H1 (cell line): ENCODE measurements around the gene CD68. TPM values are rescaled to one million over a fixed set of nuclear protein-coding genes. Genes with fewer than 3 reads are reported as not detected.

ENCODE experiments used
- CTCF ChIA-PET: fragments of 300-600 bp; sonication (Branson Sonifier 250); formaldehyde crosslinking; loops from one replicate; lab custom pipeline; 2021; ENCODE audit not compliant: partially characterized antibody; lab: Charles Lee
- POLR2A ChIA-PET: fragments of 300-600 bp; sonication (Branson Sonifier 250); formaldehyde crosslinking; loops from one replicate; lab custom pipeline; 2021; ENCODE audit warnings: inconsistent platforms; ENCODE audit not compliant: partially characterized antibody; lab: Charles Lee
- DNase-seq, 2 experiments: peaks; one replicate each; pipeline versions ENCODE4 v3.0.0 to v3.0.0-alpha.2; 2010 to 2022; ENCODE audit warnings: low spot score in 2 of 2, low read depth in 1 of 2, mixed read lengths in 1 of 2
- FAIRE-seq: peaks from 2 replicates; lab custom pipeline; 2011; peaks lifted over from hg19 to GRCh38; lab: Jason Lieb, UNC
- H2AFZ ChIP-seq: 2 replicates; pipeline ENCODE4 v1.8.1; 2012; ENCODE audit warnings: low read length, inconsistent platforms
- H2AK5ac ChIP-seq: 2 replicates; pipeline ENCODE4 v1.6.1; 2013; ENCODE audit warnings: low read depth, low read length
- H2BK120ac ChIP-seq: replicated peaks from 2 replicates; pipeline ENCODE3; 2013; ENCODE audit warnings: low read depth, low read length, inconsistent platforms
- H2BK12ac ChIP-seq: 2 replicates; pipeline ENCODE4 v1.6.1; 2013; ENCODE audit warnings: low read depth, low read length
- H2BK15ac ChIP-seq: 2 replicates; pipeline ENCODE4 v1.6.1; 2013; ENCODE audit warnings: low read length
- H2BK20ac ChIP-seq: 2 replicates; pipeline ENCODE4 v1.6.1; 2013; ENCODE audit warnings: low read length
- H2BK5ac ChIP-seq: 2 replicates; pipeline ENCODE4 v1.6.1; 2013; ENCODE audit warnings: low read depth, low read length
- H3K14ac ChIP-seq: 2 replicates; pipeline ENCODE4 v1.6.1; 2013; ENCODE audit warnings: inconsistent platforms; ENCODE audit not compliant: insufficient read length
- H3K18ac ChIP-seq: 2 replicates; pipeline ENCODE4 v1.6.1; 2013; ENCODE audit warnings: low read length; ENCODE audit errors: extremely low read depth
- H3K23ac ChIP-seq: 2 replicates; pipeline ENCODE4 v1.6.1; 2013; ENCODE audit warnings: inconsistent platforms; ENCODE audit not compliant: insufficient read length
- H3K23me2 ChIP-seq: 2 replicates; pipeline ENCODE4 v1.6.1; 2013; ENCODE audit warnings: low read depth, low read length
- H3K27ac ChIP-seq: 2 replicates; pipeline ENCODE4 v1.6.1; 2011; ENCODE audit warnings: low read depth, low read length, inconsistent platforms
- H3K27me3 ChIP-seq, 4 experiments: replicated peaks in 1 of 4; 1 replicate in 1 of 4; 2 replicates in 3 of 4; pipeline versions ENCODE4 v1.6.1 to v1.8.1; 2011 to 2013; ENCODE audit warnings: low read length in 3 of 4, mild to moderate bottlenecking in 3 of 4, inconsistent platforms in 2 of 4, mixed read lengths in 2 of 4, moderate library complexity in 1 of 4; ENCODE audit not compliant: control insufficient read depth in 3 of 4, insufficient read depth in 3 of 4; ENCODE audit errors: extremely low read depth in 1 of 4
- H3K36me3 ChIP-seq, 4 experiments: 2 replicates each; pipeline versions ENCODE4 v1.6.1 to v1.8.1; 2011 to 2013; ENCODE audit warnings: mild to moderate bottlenecking in 4 of 4, low read length in 3 of 4, moderate library complexity in 2 of 4, control low read depth in 1 of 4, inconsistent platforms in 1 of 4; ENCODE audit not compliant: insufficient read depth in 4 of 4, control insufficient read depth in 2 of 4
- H3K4ac ChIP-seq: replicated peaks from 2 replicates; pipeline ENCODE3; 2013; ENCODE audit warnings: low read length, low read depth, mixed read lengths, inconsistent platforms; ENCODE audit not compliant: insufficient read length
- H3K4me1 ChIP-seq, 4 experiments: replicated peaks in 1 of 4; 1 replicate in 1 of 4; 2 replicates in 3 of 4; pipeline versions ENCODE4 v1.6.1 to v1.8.1; 2011 to 2013; ENCODE audit warnings: low read length in 3 of 4, inconsistent platforms in 2 of 4, mixed read lengths in 1 of 4; ENCODE audit not compliant: insufficient read depth in 4 of 4, control insufficient read depth in 3 of 4
- H3K4me2 ChIP-seq, 2 experiments: 2 replicates each; pipeline versions ENCODE4 v1.6.1 to v1.8.1; 2011 to 2013; ENCODE audit warnings: low read depth in 2 of 2, low read length in 2 of 2, control low read depth in 1 of 2, inconsistent platforms in 1 of 2, mild to moderate bottlenecking in 1 of 2; ENCODE audit not compliant: insufficient read depth in 1 of 2
- H3K4me3 ChIP-seq, 4 experiments: fragments of 200-600, 300-600 bp in 1 of 4; sonication (generic), shearing (Covaris generic), sonication (Bioruptor Twin) in 1 of 4; 2 replicates each; pipeline versions ENCODE4 v1.5.1 to v1.8.1; 2011 to 2016; ENCODE audit warnings: low read length in 4 of 4, low read depth in 3 of 4, control low read depth in 2 of 4, inconsistent platforms in 2 of 4, mild to moderate bottlenecking in 2 of 4, mixed read lengths in 1 of 4, moderate library complexity in 1 of 4; ENCODE audit not compliant: insufficient read depth in 2 of 4; ENCODE audit errors: extremely low read depth in 1 of 4
- H3K56ac ChIP-seq: replicated peaks from 2 replicates; pipeline ENCODE3; 2013; ENCODE audit warnings: low read depth, mild to moderate bottlenecking, mixed read lengths, low read length, inconsistent platforms; ENCODE audit not compliant: insufficient read length
- H3K79me1 ChIP-seq: 2 replicates; pipeline ENCODE4 v1.6.1; 2013; ENCODE audit warnings: low read depth, low read length, control low read depth
- H3K79me2 ChIP-seq, 2 experiments: 2 replicates each; pipeline versions ENCODE4 v1.6.1 to v1.8.1; 2012 to 2013; ENCODE audit warnings: low read length in 2 of 2, mild to moderate bottlenecking in 2 of 2, inconsistent platforms in 1 of 2; ENCODE audit not compliant: insufficient read depth in 2 of 2, control insufficient read depth in 1 of 2
- H3K9ac ChIP-seq, 4 experiments: replicated peaks in 1 of 4; 1 replicate in 1 of 4; 2 replicates in 3 of 4; pipeline versions ENCODE4 v1.6.1 to v1.8.1; 2011 to 2013; ENCODE audit warnings: low read depth in 3 of 4, low read length in 3 of 4, control low read depth in 2 of 4, mild to moderate bottlenecking in 2 of 4, moderate library complexity in 2 of 4, inconsistent platforms in 1 of 4; ENCODE audit errors: extremely low read depth in 1 of 4
- H3K9me3 ChIP-seq, 2 experiments: 2 replicates each; pipeline versions ENCODE4 v1.6.1 to v1.8.1; 2012 to 2013; ENCODE audit warnings: mild to moderate bottlenecking in 2 of 2, moderate library complexity in 2 of 2, control low read depth in 1 of 2, inconsistent platforms in 1 of 2, low read depth in 1 of 2, low read length in 1 of 2, mixed read lengths in 1 of 2; ENCODE audit not compliant: insufficient read depth in 2 of 2
- H4K20me1 ChIP-seq, 2 experiments: replicated peaks in 1 of 2; 2 replicates each; pipeline versions ENCODE3 to v1.8.1; 2011 to 2013; ENCODE audit warnings: inconsistent platforms in 2 of 2, low read length in 2 of 2, mild to moderate bottlenecking in 1 of 2; ENCODE audit not compliant: insufficient read depth in 2 of 2, control insufficient read depth in 1 of 2
- H4K5ac ChIP-seq: 2 replicates; pipeline ENCODE4 v1.6.1; 2013; ENCODE audit warnings: low read length, low read depth, mixed read lengths, inconsistent platforms; ENCODE audit not compliant: insufficient read length
- H4K8ac ChIP-seq: 2 replicates; pipeline ENCODE4 v1.8.0; 2013; ENCODE audit warnings: mild to moderate bottlenecking, moderate library complexity, low read length, inconsistent platforms; ENCODE audit not compliant: insufficient read depth; ENCODE audit errors: extremely low read depth
- H4K91ac ChIP-seq: replicated peaks from 2 replicates; pipeline ENCODE3; 2013; ENCODE audit warnings: low read length, mixed read lengths, inconsistent platforms; ENCODE audit not compliant: insufficient read length
- POLR2A ChIP-seq, 2 experiments: IDR thresholded peaks; 1 replicate in 1 of 2; 2 replicates in 1 of 2; pipeline ENCODE4 v1.6.1; 2011; ENCODE audit warnings: low read depth in 2 of 2, low read length in 2 of 2, mild to moderate bottlenecking in 2 of 2; ENCODE audit errors: control extremely low read depth in 1 of 2
- RAD21 ChIP-seq, 2 experiments: IDR thresholded peaks in 1 of 2; conservative IDR thresholded peaks in 1 of 2; 2 replicates each; pipeline ENCODE4 v1.6.1; 2011; ENCODE audit warnings: low read depth in 2 of 2, low read length in 2 of 2, improper control_type of control experiment in 1 of 2, inconsistent platforms in 1 of 2, mild to moderate bottlenecking in 1 of 2, moderate library complexity in 1 of 2
- WGBS, 2 experiments: shearing (Covaris generic) in 1 of 2; methylation state at CpG; one replicate each; pipeline versions ENCODE4 v1.1.6 to v1.1.7; 2013 to 2015; ENCODE audit warnings: low lambda C conversion rate in 2 of 2, mixed read lengths in 2 of 2, inconsistent platforms in 1 of 2, low coverage in 1 of 2, missing lambda C conversion rate in 1 of 2; ENCODE audit not compliant: insufficient replicate concordance in 2 of 2, insufficient coverage in 1 of 2, insufficient read length in 1 of 2; ENCODE audit errors: extremely low coverage in 1 of 2, missing lambda C conversion rate in 1 of 2; 5-methylcytosine and 5-hydroxymethylcytosine counted together
- polyA plus RNA-seq, 7 experiments: library from polyadenylated mRNA; depleted of rRNA in 3 of 7; stranded (reverse) in 5 of 7; unstranded in 2 of 7; fragments of >200 nt in 5 of 7; fragments of 200-250 nt in 2 of 7; gene quantifications; 1 replicate in 5 of 7; 2 replicates in 1 of 7; 4 replicates in 1 of 7; pipeline versions ENCODE4 v1.2.1 to v1.2.3, GENCODE V29; 2011 to 2013; ENCODE audit warnings: missing spikeins in 2 of 7, mixed read lengths in 2 of 7
- total RNA-seq: library from RNA; stranded (reverse); fragmentation: NEBNext Ultra II Directional; extraction: Animal tissue kit (Norgen Biotek cat#: 25700); gene quantifications from 2 replicates; pipeline ENCODE4 v1.2.1, GENCODE V29; 2021

CD68 gene
- total and polyA plus RNA-seq, 2 of the 8 experiments (the other 6 are each of a cell fraction or from before 2014, with no cell fraction given): 0.18 TPM; not detected in 1

DNA sequence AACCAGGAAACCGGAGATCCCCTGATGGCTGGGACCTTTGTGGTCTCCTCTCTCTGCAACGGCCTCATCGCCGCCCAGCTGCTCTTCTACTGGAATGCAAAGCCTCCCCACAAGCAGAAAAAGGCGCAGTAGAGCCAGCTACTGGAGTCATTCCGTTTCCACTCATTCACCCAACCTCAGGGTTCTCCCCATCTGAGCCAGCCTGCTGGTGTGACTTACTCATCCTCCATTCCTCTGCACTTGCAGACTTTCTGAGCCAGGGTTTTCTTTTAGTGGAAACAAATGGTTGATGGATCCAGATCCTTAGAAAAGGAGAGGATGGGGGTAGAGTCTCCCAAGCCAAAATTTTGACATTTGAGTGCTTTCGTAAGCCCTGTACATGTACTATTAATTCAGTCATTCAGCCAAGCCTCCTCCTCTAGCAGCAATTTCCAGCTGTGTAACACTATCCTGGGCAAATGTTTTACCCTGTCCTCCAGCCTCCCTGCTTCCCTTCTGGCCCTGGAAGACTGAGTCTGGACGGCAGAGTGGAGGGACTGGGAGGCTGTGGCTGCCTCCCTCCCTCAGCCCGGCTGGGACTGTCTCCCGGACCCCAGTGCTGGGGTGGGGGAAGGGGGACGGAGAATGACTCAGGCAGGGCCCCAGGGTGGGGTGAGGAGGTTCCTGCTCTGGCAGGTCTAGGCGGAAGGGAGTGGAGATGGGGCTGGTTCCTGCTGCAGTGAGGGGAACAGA is 8.1 kb downstream of the CD68 start:
- FAIRE-seq (no peak), DNase-seq (no peak)
- Histone ChIP-seq H2BK15ac (no peak overlapping the region), H4K5ac (no peak overlapping the region), H3K4me1 (peaks cover 6 to 25% (median 23%) of the 10 kb centered on the region in 4 experiments), H4K8ac (no peak overlapping the region; the same call in 1 of the 2 replicates), H3K14ac (no peak overlapping the region), H3K9me3 (no peaks in the 10 kb centered on the region), H2AK5ac (no peak overlapping the region), H3K79me1 (no peaks in the 10 kb centered on the region; the same call in none of the 2 replicates), H2AFZ (no peak overlapping the region), H2BK12ac (no peak overlapping the region), H3K4me2 (peak overlapping the region in 1 of 2 experiments; percentile 71; a peak in 3 of 4 replicates), H3K27me3 (no peaks in the 10 kb centered on the region), H3K23me2 (peaks cover 24% of the 10 kb centered on the region; the same call in 1 of the 2 replicates), H2BK120ac (no peak overlapping the region), H3K18ac (no peak overlapping the region), H3K36me3 (peaks cover 8 to 22% (median 11%) of the 10 kb centered on the region in 4 experiments; a peak in 7 of 8 replicates), H4K20me1 (peaks cover 0 to 2% of the 10 kb centered on the region in 2 experiments), H2BK20ac (no peak overlapping the region), H3K23ac (no peak overlapping the region), H3K27ac (no peak overlapping the region), H2BK5ac (no peak overlapping the region; the same call in 1 of the 2 replicates), H3K4ac (no peak overlapping the region), H3K79me2 (no peaks in the 10 kb centered on the region), H3K9ac (no peak overlapping the region), H4K91ac (no peak overlapping the region), H3K56ac (no peak overlapping the region), H3K4me3 (peak overlapping the region in 1 of 4 experiments; percentile 68; a peak in 2 of 8 replicates)
- ChIA-PET CTCF (interaction anchor here (0.6 to 1.8 kb wide), 12 partner anchors 13 to 100 kb away, joined by 3 to 14 read pairs (median 3); partner anchors contain the start of genes FXR2 and TP53), POLR2A (interaction anchor here (0.6 to 28.5 kb wide), 9 partner anchors 14 to 103 kb away, joined by 3 to 1144 read pairs (median 22); partner anchors contain the start of genes CD68, POLR2A, SAT2 and SENP3)
- TF ChIP-seq POLR2A (IDR thresholded peaks at IDR 0.05; ENCODE audit: control extremely low read depth in 1 of 2, low read depth in 2 of 2, low read length in 2 of 2): 0 out of 3 replicates have a peak, but pooled peaks of 1 of the 2 experiments have one; percentile 20
- TF ChIP-seq RAD21 (IDR thresholded peaks at IDR 0.05 in 1 of 2, conservative IDR thresholded peaks at IDR 0.05 in 1 of 2; ENCODE audit: low read depth in 2 of 2, low read length in 2 of 2): no peak
- 89% methylated on average over 12 of the region's 12 CpGs; no CpG with 5 or more reads in 1 of the 2 experiments for WGBS, 2 experiments
